NCI-H1092 treated with DMSO at 0.1 percent for 48 hours (cell line): Measurements from ENCODE around the gene BTBD9.

Source experiments
- DNase-seq: peaks from one replicate; lab custom pipeline; 2025; lab: John Stamatoyannopoulos, UW

BTBD9 gene

DNA sequence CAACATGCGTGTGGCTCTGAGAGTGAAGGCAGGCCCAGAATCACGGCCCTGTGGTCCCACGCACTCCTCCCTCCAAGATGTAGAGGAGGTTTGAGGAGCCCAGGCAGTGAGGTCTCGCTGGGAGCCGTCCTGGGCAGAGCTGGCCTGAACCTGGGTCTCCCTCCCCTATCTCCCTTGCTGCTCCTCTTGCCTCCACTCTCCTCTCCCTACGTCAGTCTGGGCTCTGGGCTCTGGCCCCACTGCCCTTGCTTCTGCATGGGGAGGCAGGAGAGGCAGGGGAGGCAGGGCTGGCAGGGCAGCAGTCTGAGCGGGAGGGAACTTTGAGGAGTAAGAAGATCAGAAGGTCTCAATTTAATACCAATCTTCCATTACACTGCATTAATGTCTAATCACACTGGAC lies 445.1 kb downstream of the BTBD9 start:
- no peak for DNase-seq

- DNase-seq: no peak
These were observed 445.5 kb downstream of the BTBD9 start for GRCh38 chr6:38194282-38194572.

- peak; percentile 18 for DNase-seq
These were observed 446.0 kb downstream of the BTBD9 start for GRCh38 chr6:38193481-38194281.

- no peak for DNase-seq
These were observed 446.7 kb downstream of the BTBD9 start for GRCh38 chr6:38193051-38193450.

GRCh38 chr6:38192487-38192886 lies 447.2 kb downstream of the BTBD9 start:
- no peak for DNase-seq

DNA sequence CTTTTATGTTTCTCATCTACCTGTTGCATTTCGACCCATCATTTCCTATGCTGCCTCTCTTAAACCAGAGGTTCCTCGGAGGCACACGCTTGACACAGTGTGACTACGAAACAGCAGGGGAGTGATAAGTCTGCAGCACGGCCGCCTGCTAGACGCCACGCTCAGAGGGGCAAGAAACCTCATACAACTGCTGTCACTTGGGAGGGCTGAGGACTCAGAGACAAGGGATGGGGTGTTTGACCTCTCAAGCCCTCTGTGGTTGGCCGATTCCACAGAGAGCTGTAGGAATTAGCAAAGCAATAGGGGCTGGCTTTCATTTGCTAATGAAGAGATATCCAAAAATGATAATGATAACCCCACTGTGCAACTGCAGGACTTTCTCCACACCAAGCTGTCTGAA lies 447.7 kb downstream of the BTBD9 start:
- DNase-seq: no peak

DNA sequence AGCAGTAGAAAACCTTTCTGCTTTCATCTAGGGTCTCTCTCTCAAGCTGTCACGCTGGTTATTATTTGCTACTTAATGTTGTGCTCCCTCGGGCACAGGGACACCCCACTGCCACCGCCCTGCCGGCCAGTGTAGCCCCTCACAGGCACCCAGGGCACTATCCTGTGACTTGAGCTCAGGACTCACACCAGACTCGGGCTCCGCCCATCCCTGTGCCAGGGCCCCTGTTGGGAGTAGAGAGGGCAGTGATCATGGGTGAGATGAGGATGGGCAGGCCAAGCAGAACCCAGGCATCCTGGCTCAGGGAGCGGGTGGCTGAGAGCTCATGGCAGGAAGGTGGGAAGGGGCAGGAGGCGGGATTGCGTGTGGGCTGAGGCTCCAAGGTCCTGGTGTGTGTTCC lies 448.3 kb downstream of the BTBD9 start:
- DNase-seq: no peak

DNA sequence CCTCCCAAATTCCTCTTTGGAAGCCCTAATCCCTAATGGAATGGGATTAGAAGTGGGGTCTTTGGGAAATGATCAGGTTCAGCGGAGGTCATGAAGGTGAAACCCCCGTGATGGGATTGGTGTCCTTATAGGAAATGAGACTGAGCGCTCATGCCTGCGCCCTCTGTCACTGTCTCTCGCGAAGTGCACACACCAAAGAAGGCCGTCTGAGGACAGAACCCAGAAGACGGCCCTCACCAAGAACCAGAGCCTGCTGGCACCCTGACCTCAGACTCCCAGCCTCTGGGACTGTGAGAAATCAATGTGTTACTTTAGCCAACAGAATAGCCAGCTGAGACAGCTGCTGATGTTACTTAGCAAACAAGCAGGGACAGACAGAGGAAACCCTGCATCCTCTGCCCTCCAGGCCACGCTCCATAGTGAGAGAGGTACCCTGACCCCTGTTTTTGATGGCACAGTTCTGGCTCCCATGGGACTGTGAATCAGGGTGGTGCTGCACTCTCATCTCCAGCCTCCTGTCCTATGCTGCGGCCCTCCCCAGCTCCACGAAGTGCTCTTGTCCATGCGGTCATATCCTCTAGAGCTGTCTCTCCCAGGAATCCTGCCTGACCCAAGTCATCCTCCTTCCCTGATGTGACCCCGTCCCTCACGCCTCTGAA lies 450.9 kb downstream of the BTBD9 start:
- DNase-seq: no peak

DNA sequence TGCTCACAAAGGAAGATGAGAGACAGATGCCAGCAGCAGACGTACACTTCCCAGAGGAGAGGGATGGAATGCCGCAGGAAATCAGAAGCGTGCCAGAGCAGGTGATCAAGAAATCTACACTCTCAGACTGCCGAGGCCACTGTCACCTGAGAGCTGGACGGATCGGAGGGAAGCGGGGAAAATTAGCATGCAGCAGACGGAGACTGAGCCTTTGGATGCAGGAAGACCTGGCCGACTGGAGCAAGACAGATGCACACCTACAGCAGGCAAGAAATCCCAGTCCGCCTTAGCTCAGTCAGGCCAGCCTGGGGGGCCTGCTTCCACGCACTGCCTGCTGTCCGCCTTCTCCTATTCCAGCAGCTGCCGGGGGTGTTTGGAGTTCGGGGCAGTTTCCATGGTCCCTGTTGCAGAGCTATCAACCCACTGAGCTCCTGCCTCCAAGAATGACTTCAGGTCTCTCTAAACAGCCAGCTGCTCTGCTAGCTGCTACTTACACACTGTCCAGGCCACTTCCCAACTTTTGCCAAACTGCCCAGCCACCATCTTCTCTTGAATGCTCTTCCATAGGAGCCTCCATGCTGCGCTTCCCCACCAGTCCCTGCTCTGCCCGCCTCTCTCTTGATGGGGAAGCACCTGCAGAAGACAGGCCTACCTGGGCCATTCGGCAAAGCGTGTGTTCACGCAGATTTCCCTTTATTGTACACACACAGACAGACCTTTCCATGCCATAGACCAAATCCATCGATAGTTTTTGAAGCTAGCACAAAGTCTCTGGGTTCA lies 451.7 kb downstream of the BTBD9 start:
- DNase-seq: no peak

DNA sequence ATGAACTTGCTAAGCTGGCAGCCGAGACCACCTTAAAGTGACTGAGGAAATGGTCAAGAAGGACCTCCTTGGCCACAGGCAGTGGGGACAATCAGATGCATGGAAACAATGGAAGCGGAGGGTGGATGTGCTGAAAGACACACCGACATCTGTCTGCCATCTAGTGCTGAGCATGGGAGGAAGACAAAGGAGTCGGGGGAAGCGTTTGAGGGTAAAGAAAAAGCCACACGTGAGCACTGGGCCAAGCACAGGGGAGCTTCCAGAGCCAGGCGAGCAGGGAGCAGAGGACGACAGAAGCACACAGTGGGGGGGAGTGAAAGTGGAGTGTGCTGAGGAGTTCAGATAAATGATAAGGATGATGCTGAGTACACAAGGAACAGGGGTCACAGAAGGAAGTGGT lies 452.4 kb downstream of the BTBD9 start:
- no peak for DNase-seq

DNA sequence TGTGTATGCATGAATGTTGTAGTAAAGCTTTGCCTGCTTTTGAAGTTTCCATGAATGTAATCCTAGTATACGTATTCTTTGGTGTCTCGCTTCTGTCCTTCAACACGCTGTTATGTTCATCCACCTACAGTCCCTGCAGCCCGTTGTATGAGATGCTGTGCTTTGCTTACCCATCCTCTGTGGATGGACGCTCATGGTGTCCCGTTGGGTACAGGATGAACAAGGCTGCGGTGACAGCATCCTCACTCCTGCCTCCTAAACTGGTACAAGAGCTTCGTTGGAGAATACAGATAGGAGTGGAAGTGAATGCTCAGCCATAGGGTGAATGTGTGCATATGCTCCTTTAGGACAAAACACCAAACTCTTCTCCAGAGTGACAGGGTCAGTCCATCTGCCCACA lies 454.0 kb downstream of the BTBD9 start:
- DNase-seq: no peak

DNA sequence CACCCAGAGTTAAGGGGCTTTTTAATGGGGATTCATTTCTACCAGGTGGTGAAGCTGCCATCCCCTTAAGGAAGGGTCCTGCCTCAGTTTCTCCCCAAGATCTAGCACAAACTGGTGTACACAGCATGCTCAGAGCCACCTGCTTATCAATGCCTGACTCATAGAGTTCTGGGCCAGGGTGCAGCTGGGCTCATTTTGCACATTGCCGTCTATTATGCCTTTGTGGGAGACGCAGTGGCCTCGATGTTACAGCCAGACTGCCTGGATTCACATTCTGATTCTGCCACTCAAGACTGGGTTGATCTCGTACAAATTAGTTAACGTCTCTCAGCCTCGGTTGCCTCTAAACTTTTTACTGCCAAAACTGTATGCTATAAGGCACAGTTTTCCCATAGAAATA lies 454.5 kb downstream of the BTBD9 start:
- DNase-seq: no peak

DNA sequence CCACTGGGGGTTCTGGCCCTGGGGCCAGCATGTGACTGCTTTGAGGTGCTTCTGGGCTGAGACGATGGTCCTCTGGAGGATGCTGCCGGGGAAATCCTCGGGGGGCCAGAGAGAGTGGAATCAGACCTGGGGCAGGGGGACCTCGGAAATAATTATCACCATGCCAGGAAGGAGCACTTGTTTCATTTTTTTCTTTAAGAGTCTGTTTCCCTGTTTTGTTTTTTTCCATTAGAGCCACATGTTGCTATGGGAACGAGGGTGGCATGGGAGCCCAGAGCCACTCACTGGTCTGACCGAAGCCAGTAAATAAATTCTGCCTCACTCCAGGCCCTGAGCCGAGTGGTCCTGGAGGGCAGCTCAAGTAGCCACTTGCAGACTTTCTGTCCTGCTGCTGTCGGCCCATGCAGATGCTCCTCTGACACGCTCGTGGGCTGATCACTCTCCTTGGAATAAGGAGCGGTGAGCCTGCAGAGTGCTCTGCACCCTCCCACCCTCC lies 455.1 kb downstream of the BTBD9 start:
- DNase-seq: peak; percentile 22

- no peak for DNase-seq
These were observed 455.7 kb downstream of the BTBD9 start for GRCh38 chr6:38183856-38184584.

- DNase-seq: no peak
These were observed 457.3 kb downstream of the BTBD9 start for GRCh38 chr6:38182426-38182825.

- peak; percentile 14 for DNase-seq
These were observed 459.1 kb downstream of the BTBD9 start for GRCh38 chr6:38180586-38180985.

DNA sequence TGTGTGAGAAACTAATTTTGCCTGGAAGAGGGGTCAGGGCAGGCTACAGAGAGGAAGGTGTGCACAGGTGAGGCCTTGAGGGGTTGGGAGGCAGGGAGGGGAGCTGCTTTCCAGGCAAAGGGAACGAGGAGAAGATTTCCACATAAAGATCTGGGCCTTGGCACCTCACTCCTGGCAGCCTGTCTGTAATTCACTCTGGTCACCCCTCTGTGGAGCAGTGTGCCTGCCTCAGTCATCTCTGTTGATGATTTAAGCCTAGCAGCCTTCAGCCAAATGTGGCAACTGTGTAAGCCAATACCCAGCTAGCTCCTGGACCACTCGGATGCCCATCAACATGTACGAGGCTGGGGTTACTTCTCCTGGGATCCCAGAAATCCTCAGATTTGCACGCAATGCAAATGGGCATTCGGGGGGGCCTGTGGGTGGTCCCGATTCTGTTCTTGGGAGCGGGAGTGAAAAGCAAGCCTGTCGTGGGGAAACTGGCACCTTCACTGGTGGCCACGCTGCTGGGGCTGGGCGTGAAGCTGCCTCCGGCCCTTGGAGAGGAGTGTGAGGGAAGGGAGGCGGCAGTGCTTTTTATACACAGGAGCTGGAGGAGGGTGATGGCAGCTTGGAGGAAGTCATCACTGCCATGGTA lies 459.8 kb downstream of the BTBD9 start:
- no peak for DNase-seq

DNA sequence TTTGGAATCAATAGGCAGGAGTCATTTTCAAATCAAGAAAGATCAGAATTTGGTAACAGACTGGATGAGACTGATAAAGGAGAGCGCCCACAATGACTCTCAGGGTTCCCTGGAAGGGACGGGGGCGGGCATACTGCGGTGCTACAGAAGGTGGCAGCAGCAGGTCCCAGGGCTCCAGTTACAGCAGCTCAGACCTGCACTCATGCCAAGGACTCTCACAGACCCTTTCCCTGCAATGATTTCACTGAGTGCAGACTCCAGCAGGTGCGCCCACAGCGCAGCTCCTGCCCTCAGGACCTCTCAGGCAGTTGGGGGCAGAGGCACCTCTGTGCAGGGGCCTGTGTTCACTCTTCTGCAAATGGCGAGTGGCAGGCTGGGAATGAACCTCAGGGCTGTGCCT lies 460.4 kb downstream of the BTBD9 start:
- DNase-seq: peak; percentile 41

- no peak for DNase-seq
These were observed 461.2 kb downstream of the BTBD9 start for GRCh38 chr6:38178584-38178886.

DNA sequence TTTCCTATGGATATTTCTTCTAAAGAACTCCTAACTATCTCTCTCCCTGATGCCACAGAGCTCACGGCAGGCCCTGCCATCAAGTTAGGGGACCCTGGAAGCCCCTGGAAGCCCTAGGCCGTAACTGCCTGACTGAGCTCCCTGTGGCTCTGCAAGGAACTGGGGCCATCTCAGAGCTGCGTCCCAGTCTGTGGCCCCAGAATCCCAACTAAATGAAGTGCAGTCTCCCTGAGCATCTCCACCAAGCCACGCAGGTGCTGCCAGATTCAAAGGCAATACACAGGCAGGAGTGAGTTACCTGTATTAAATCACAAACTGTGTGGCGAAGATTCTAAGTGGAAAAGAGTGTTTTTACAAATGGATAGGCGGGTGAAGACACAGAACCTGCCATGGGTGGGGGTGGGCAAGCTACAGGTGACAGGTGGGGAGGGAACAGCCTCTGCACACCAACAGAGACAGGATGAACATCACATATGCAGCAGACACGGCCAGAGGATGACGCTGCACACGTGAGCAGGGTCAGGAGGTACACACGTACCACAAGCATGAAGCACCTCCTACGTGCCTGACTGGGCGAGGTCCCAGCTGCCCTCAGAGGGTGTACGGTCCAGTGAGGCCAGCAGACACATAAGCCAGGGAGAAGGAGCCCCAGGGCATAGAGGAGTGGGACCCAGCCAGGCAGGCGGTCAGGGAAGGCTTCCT lies 461.7 kb downstream of the BTBD9 start:
- no peak for DNase-seq
